Pulmonary artery endothelial cell (primary cell): ENCODE data around the gene TYW1. TPM values are rescaled to one million over a fixed set of nuclear protein-coding genes. Genes with fewer than 3 reads are reported as not detected.
"Not testable (repeated sequence)": the region's sequence is repeated elsewhere in the genome, so short reads cannot be mapped to it uniquely, and the experiment has no call there.

Experiments used
- DNase-seq: peaks from one replicate; pipeline ENCODE4 v3.0.0-alpha.2; 2011; ENCODE audit warnings: low read depth, low spot score
- total RNA-seq: library from RNA; depleted of rRNA; stranded (reverse); fragments of >200 nt; gene quantifications from 2 replicates; pipeline ENCODE4 v1.2.3, GENCODE V29; 2014

Gene TYW1
- total RNA-seq, 1 donor from 2014 or later, result 14.6 TPM

GRCh38 chr7:66995050-66995776 lies 1.4 kb upstream of the TYW1 start, which contains the start of gene SBDS:
SBDS (minus strand) TSS chr7:66995586; CDS start chr7:66995417, 169 bp downstream.
- peak; percentile 94 for DNase-seq

- not testable (repeated sequence) for DNase-seq
Measured at GRCh38 chr7:67000601-67001258, 4.1 kb downstream of the TYW1 start.

GRCh38 chr7:67004145-67004544 lies 7.5 kb downstream of the TYW1 start:
- DNase-seq, result not testable (repeated sequence)

GRCh38 chr7:67006965-67007364 lies 10.3 kb downstream of the TYW1 start:
- DNase-seq, result no peak

GRCh38 chr7:67008260-67008659 lies 11.6 kb downstream of the TYW1 start:
- DNase-seq, result no peak

- DNase-seq, result not testable (repeated sequence)
Measured at GRCh38 chr7:67009677-67010076, 13.0 kb downstream of the TYW1 start.

GRCh38 chr7:67014076-67014622 lies 17.5 kb downstream of the TYW1 start:
- DNase-seq, result not testable (repeated sequence)

- not testable (repeated sequence) for DNase-seq
Measured at GRCh38 chr7:67017971-67018370, 21.3 kb downstream of the TYW1 start.

- DNase-seq, result no peak
Measured at GRCh38 chr7:67018940-67019339, 22.3 kb downstream of the TYW1 start.

- DNase-seq, result no peak
Measured at GRCh38 chr7:67019562-67020390, 23.1 kb downstream of the TYW1 start.

GRCh38 chr7:67021260-67021659 lies 24.6 kb downstream of the TYW1 start:
- no peak for DNase-seq

- no peak for DNase-seq
Measured at GRCh38 chr7:67022511-67022910, 25.9 kb downstream of the TYW1 start.

- DNase-seq, result not testable (repeated sequence)
Measured at GRCh38 chr7:67025459-67025858, 28.8 kb downstream of the TYW1 start.

GRCh38 chr7:67031685-67032084 lies 35.1 kb downstream of the TYW1 start:
- DNase-seq, result not testable (repeated sequence)

- no peak for DNase-seq
Measured at GRCh38 chr7:67033251-67033650, 36.6 kb downstream of the TYW1 start.

GRCh38 chr7:67036432-67037395 lies 40.1 kb downstream of the TYW1 start:
- not testable (repeated sequence) for DNase-seq

GRCh38 chr7:67040832-67041231 lies 44.2 kb downstream of the TYW1 start:
- not testable (repeated sequence) for DNase-seq

GRCh38 chr7:67042781-67043558 lies 46.3 kb downstream of the TYW1 start:
- peak; percentile 27 for DNase-seq

- DNase-seq, result not testable (repeated sequence)
Measured at GRCh38 chr7:67043559-67043930, 46.9 kb downstream of the TYW1 start.
